GM23338 (cell line): ENCODE results near the gene IL1RAPL2. TPM values are rescaled to one million over a fixed set of nuclear protein-coding genes. Genes with fewer than 3 reads are reported as not detected.

Source experiments
- CREB1 ChIP-seq: fragments of 250-450 bp; sonication (Bioruptor Pico); IDR thresholded peaks from 2 replicates; pipeline ENCODE4 v1.5.0; 2020; ENCODE audit warnings: low read depth, mild to moderate bottlenecking, moderate library complexity
- JUNB ChIP-seq: IDR thresholded peaks from one replicate; pipeline ENCODE4 v1.6.1; 2016; ENCODE audit warnings: antibody characterized with exemption; ENCODE audit not compliant: unreplicated experiment
- POLR2AphosphoS5 ChIP-seq: IDR thresholded peaks from 2 replicates; pipeline ENCODE4 v1.6.1; 2016; ENCODE audit warnings: antibody characterized with exemption, low read depth
- ZNF114 ChIP-seq: fragments of 250-450 bp; sonication (Bioruptor Pico); IDR thresholded peaks from 2 replicates; pipeline ENCODE4 v1.5.0; 2020; ENCODE audit warnings: mild to moderate bottlenecking, moderate library complexity
- ZNF331 ChIP-seq: fragments of 250-450 bp; sonication (Bioruptor Pico); IDR thresholded peaks from 2 replicates; pipeline ENCODE4 v1.5.0; 2020; ENCODE audit warnings: low read depth, mild to moderate bottlenecking, moderate library complexity
- polyA plus RNA-seq: library from polyadenylated mRNA; unstranded; fragments of >200 nt; fragmentation: Nextera tagmentation; extraction: Ambion mirVana; gene quantifications from 2 replicates; pipeline ENCODE4 v1.2.1, GENCODE V29; 2016
- total RNA-seq: library from RNA; depleted of rRNA; stranded (reverse); fragments of >200 nt; shearing (Covaris generic); gene quantifications from 2 replicates; pipeline ENCODE4 v1.2.3, GENCODE V29; 2014
- TF ChIP-seq, protein P1 (sequence below): fragments of 250-450 bp; sonication (Bioruptor Pico); IDR thresholded peaks from 2 replicates; pipeline ENCODE4 v1.5.0; 2020; ENCODE audit warnings: mild to moderate bottlenecking, moderate library complexity
- TF ChIP-seq, protein P2 (sequence below), 2 experiments: fragments of 200-600 bp in 1 of 2; sonication (generic) in 1 of 2; conservative IDR thresholded peaks; 2 replicates each; pipeline versions ENCODE4 v1.5.1 to v1.6.1; 2016 to 2017; ENCODE audit warnings: antibody characterized with exemption in 2 of 2, low read depth in 2 of 2, mild to moderate bottlenecking in 2 of 2, moderate library complexity in 1 of 2
- TF ChIP-seq, protein P3 (sequence below): IDR thresholded peaks from 2 replicates; pipeline ENCODE4 v1.6.1; 2016; ENCODE audit warnings: antibody characterized with exemption

Gene IL1RAPL2
- total and polyA plus RNA-seq, 2 experiments from 2014 or later = 0.80 to 0.94 TPM

DNA sequence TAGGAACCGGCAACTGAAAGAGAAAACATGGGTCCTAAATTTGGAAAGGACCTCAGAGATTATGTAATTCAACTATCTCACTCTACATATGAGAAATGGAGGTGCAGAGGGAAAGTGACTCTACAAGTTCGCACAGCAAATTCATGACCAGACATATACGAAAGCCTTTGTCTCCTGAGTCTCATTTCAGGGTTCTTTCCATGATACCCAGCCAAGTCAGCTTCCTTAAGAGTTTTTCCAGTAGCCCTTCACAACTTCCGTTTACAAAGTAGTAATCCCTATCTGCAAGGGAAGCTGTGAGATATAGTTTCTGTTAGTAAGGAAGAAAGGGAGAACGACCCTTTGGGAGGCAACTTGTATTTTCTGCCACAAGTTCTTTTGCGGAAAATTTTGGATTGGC is 543.9 kb downstream of the IL1RAPL2 start (continued):
- TF ChIP-seq, protein P1, sequence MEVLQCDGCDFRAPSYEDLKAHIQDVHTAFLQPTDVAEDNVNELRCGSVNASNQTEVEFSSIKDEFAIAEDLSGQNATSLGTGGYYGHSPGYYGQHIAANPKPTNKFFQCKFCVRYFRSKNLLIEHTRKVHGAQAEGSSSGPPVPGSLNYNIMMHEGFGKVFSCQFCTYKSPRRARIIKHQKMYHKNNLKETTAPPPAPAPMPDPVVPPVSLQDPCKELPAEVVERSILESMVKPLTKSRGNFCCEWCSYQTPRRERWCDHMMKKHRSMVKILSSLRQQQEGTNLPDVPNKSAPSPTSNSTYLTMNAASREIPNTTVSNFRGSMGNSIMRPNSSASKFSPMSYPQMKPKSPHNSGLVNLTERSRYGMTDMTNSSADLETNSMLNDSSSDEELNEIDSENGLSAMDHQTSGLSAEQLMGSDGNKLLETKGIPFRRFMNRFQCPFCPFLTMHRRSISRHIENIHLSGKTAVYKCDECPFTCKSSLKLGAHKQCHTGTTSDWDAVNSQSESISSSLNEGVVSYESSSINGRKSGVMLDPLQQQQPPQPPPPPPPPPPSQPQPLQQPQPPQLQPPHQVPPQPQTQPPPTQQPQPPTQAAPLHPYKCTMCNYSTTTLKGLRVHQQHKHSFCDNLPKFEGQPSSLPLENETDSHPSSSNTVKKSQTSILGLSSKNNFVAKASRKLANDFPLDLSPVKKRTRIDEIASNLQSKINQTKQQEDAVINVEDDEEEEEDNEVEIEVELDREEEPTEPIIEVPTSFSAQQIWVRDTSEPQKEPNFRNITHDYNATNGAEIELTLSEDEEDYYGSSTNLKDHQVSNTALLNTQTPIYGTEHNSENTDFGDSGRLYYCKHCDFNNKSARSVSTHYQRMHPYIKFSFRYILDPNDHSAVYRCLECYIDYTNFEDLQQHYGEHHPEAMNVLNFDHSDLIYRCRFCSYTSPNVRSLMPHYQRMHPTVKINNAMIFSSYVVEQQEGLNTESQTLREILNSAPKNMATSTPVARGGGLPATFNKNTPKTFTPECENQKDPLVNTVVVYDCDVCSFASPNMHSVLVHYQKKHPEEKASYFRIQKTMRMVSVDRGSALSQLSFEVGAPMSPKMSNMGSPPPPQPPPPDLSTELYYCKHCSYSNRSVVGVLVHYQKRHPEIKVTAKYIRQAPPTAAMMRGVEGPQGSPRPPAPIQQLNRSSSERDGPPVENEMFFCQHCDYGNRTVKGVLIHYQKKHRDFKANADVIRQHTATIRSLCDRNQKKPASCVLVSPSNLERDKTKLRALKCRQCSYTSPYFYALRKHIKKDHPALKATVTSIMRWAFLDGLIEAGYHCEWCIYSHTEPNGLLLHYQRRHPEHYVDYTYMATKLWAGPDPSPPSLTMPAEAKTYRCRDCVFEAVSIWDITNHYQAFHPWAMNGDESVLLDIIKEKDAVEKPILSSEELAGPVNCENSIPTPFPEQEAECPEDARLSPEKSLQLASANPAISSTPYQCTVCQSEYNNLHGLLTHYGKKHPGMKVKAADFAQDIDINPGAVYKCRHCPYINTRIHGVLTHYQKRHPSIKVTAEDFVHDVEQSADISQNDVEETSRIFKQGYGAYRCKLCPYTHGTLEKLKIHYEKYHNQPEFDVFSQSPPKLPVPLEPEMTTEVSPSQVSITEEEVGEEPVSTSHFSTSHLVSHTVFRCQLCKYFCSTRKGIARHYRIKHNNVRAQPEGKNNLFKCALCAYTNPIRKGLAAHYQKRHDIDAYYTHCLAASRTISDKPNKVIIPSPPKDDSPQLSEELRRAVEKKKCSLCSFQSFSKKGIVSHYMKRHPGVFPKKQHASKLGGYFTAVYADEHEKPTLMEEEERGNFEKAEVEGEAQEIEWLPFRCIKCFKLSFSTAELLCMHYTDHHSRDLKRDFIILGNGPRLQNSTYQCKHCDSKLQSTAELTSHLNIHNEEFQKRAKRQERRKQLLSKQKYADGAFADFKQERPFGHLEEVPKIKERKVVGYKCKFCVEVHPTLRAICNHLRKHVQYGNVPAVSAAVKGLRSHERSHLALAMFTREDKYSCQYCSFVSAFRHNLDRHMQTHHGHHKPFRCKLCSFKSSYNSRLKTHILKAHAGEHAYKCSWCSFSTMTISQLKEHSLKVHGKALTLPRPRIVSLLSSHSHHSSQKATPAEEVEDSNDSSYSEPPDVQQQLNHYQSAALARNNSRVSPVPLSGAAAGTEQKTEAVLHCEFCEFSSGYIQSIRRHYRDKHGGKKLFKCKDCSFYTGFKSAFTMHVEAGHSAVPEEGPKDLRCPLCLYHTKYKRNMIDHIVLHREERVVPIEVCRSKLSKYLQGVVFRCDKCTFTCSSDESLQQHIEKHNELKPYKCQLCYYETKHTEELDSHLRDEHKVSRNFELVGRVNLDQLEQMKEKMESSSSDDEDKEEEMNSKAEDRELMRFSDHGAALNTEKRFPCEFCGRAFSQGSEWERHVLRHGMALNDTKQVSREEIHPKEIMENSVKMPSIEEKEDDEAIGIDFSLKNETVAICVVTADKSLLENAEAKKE (CRISPR knock-in tag) = no peak
- TF ChIP-seq ZNF331 (no peak), ZNF114 (no peak), POLR2AphosphoS5 (no peak), CREB1 (CRISPR knock-in tag) (no peak), JUNB (no peak)
- TF ChIP-seq, protein P2, sequence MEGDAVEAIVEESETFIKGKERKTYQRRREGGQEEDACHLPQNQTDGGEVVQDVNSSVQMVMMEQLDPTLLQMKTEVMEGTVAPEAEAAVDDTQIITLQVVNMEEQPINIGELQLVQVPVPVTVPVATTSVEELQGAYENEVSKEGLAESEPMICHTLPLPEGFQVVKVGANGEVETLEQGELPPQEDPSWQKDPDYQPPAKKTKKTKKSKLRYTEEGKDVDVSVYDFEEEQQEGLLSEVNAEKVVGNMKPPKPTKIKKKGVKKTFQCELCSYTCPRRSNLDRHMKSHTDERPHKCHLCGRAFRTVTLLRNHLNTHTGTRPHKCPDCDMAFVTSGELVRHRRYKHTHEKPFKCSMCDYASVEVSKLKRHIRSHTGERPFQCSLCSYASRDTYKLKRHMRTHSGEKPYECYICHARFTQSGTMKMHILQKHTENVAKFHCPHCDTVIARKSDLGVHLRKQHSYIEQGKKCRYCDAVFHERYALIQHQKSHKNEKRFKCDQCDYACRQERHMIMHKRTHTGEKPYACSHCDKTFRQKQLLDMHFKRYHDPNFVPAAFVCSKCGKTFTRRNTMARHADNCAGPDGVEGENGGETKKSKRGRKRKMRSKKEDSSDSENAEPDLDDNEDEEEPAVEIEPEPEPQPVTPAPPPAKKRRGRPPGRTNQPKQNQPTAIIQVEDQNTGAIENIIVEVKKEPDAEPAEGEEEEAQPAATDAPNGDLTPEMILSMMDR (conservative IDR thresholded peaks at IDR 0.05; ENCODE audit: low read depth in 2 of 2) = no peak
- TF ChIP-seq, protein P3, sequence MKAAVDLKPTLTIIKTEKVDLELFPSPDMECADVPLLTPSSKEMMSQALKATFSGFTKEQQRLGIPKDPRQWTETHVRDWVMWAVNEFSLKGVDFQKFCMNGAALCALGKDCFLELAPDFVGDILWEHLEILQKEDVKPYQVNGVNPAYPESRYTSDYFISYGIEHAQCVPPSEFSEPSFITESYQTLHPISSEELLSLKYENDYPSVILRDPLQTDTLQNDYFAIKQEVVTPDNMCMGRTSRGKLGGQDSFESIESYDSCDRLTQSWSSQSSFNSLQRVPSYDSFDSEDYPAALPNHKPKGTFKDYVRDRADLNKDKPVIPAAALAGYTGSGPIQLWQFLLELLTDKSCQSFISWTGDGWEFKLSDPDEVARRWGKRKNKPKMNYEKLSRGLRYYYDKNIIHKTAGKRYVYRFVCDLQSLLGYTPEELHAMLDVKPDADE = no peak
